SK-N-SH (cell line): ENCODE measurements around the gene TOX2. TPM values are rescaled to one million over a fixed set of nuclear protein-coding genes. Genes with fewer than 3 reads are reported as not detected.

Experiments used
- CTCF ChIA-PET: fragments of 300-600, 350-600 bp; formaldehyde crosslinking; extraction: SDS; loops from one replicate; lab custom pipeline; 2021; lab: Yijun Ruan, JAX
- POLR2A ChIA-PET: fragments of 350-600 bp; sonication (Branson Sonifier 250); formaldehyde crosslinking; extraction: SDS; loops from one replicate; lab custom pipeline; 2020; ENCODE audit warnings: antibody characterized with exemption, inconsistent platforms; lab: Yijun Ruan, JAX
- DNase-seq: peaks from one replicate; pipeline ENCODE4 v3.0.0; 2012
- H2AFZ ChIP-seq: fragments of 200-600 bp; sonication (generic); 2 replicates; pipeline ENCODE4 v1.8.1; 2016; ENCODE audit warnings: antibody characterized with exemption, mild to moderate bottlenecking, low read depth
- H3F3A ChIP-seq: fragments of 200-600 bp; sonication (generic); replicated peaks from 2 replicates; pipeline ENCODE3; 2016; ENCODE audit warnings: antibody characterized with exemption, mild to moderate bottlenecking; ENCODE audit not compliant: insufficient read depth
- H3K27ac ChIP-seq, 2 experiments: fragments of 200-500 bp in 1 of 2; fragments of 200-600 bp in 1 of 2; sonication (Bioruptor generic) in 1 of 2; sonication (generic), shearing (Covaris generic) in 1 of 2; 2 replicates each; pipeline versions ENCODE4 v1.5.1 to v1.6.1; 2014 to 2016; ENCODE audit warnings: low read depth in 2 of 2, inconsistent platforms in 1 of 2, low read length in 1 of 2, mild to moderate bottlenecking in 1 of 2, mixed read lengths in 1 of 2
- H3K27me3 ChIP-seq: fragments of 200-600 bp; sonication (generic), shearing (Covaris generic); 2 replicates; pipeline ENCODE4 v1.6.1; 2016; ENCODE audit warnings: mixed run types; ENCODE audit not compliant: insufficient read depth
- H3K36me3 ChIP-seq, 2 experiments: fragments of 200-500 bp in 1 of 2; fragments of 200-600 bp in 1 of 2; sonication (Bioruptor generic) in 1 of 2; sonication (generic) in 1 of 2; replicated peaks in 1 of 2; 2 replicates each; pipeline versions ENCODE3 to v1.5.1; 2014 to 2016; ENCODE audit warnings: low read length in 1 of 2, mild to moderate bottlenecking in 1 of 2; ENCODE audit not compliant: insufficient read depth in 2 of 2, control insufficient read depth in 1 of 2
- H3K4me1 ChIP-seq, 2 experiments: fragments of 200-500 bp in 1 of 2; fragments of 200-600 bp in 1 of 2; sonication (Bioruptor generic) in 1 of 2; sonication (generic), shearing (Covaris generic) in 1 of 2; 2 replicates each; pipeline versions ENCODE4 v1.5.1 to v1.6.1; 2014 to 2016; ENCODE audit warnings: low read depth in 1 of 2, low read length in 1 of 2, mixed run types in 1 of 2; ENCODE audit not compliant: insufficient read depth in 2 of 2, control insufficient read depth in 1 of 2
- H3K4me2 ChIP-seq: fragments of 200-600 bp; sonication (generic), shearing (Covaris generic); 2 replicates; pipeline ENCODE4 v1.6.1; 2017; ENCODE audit warnings: mixed run types
- H3K4me3 ChIP-seq, 2 experiments: fragments of 200-500 bp in 1 of 2; fragments of 200-600 bp in 1 of 2; sonication (Bioruptor generic) in 1 of 2; sonication (generic), shearing (Covaris generic) in 1 of 2; 2 replicates each; pipeline versions ENCODE4 v1.5.1 to v1.8.1; 2014 to 2016; ENCODE audit warnings: low read depth in 2 of 2, inconsistent platforms in 1 of 2, low read length in 1 of 2, mild to moderate bottlenecking in 1 of 2, mixed read lengths in 1 of 2, moderate library complexity in 1 of 2
- H3K79me2 ChIP-seq: fragments of 200-600 bp; sonication (generic); 2 replicates; pipeline ENCODE4 v1.8.1; 2017; ENCODE audit warnings: mild to moderate bottlenecking; ENCODE audit not compliant: insufficient read depth
- H3K9ac ChIP-seq: fragments of 200-600 bp; sonication (generic); 2 replicates; pipeline ENCODE4 v1.6.1; 2017; ENCODE audit warnings: mixed run types
- H3K9me2 ChIP-seq: fragments of 200-600 bp; sonication (generic); 2 replicates; pipeline ENCODE4 v1.6.1; 2017; ENCODE audit warnings: mixed run types
- H3K9me3 ChIP-seq: fragments of 200-600 bp; sonication (generic); 2 replicates; pipeline ENCODE4 v1.6.1; 2017; ENCODE audit warnings: mixed run types, mild to moderate bottlenecking, moderate library complexity
- H4K20me1 ChIP-seq: fragments of 200-600 bp; sonication (generic); 2 replicates; pipeline ENCODE4 v1.6.1; 2017; ENCODE audit warnings: mild to moderate bottlenecking, mixed run types; ENCODE audit not compliant: insufficient read depth
- CHD2 ChIP-seq: fragments of 150-350 bp; IDR thresholded peaks from 2 replicates; pipeline ENCODE4 v1.6.1; 2018; ENCODE audit warnings: low read length; ENCODE audit not compliant: partially characterized antibody
- CTCF ChIP-seq: fragments of 200-600 bp; sonication (generic); IDR thresholded peaks from 2 replicates; pipeline ENCODE4 v1.6.1; 2017; ENCODE audit warnings: antibody characterized with exemption, mild to moderate bottlenecking, moderate library complexity
- ELF1 ChIP-seq: IDR thresholded peaks from 2 replicates; pipeline ENCODE4 v1.4.0; 2012
- EZH2phosphoT487 ChIP-seq: fragments of 200-600 bp; sonication (generic); IDR thresholded peaks from 2 replicates; pipeline ENCODE4 v1.6.1; 2017; ENCODE audit warnings: low read depth, mixed run types, mild to moderate bottlenecking, antibody characterized with exemption, moderate library complexity, borderline replicate concordance
- FOSL2 ChIP-seq: IDR thresholded peaks from 2 replicates; pipeline ENCODE4 v1.4.0; 2012; ENCODE audit warnings: low read depth, mild to moderate bottlenecking, moderate library complexity, borderline replicate concordance
- GATA2 ChIP-seq: sonication (generic); formaldehyde crosslinking; IDR thresholded peaks from 2 replicates; pipeline ENCODE4 v1.5.0; 2020; ENCODE audit warnings: mild to moderate bottlenecking, missing genetic modification reagents
- JUND ChIP-seq: IDR thresholded peaks from 2 replicates; pipeline ENCODE4 v1.4.0; 2012
- MEF2A ChIP-seq: IDR thresholded peaks from 2 replicates; pipeline ENCODE4 v1.4.0; 2012; ENCODE audit warnings: low read depth, borderline replicate concordance
- MXI1 ChIP-seq: IDR thresholded peaks from 2 replicates; pipeline ENCODE4 v1.6.1; 2012; ENCODE audit warnings: mild to moderate bottlenecking, low read depth, low read length, improper control_type of control experiment
- RAD21 ChIP-seq: IDR thresholded peaks from 2 replicates; pipeline ENCODE4 v1.6.1; 2012; ENCODE audit warnings: mild to moderate bottlenecking, low read length
- RCOR1 ChIP-seq: fragments of 150-350 bp; IDR thresholded peaks from 2 replicates; pipeline ENCODE4 v1.6.1; 2017; ENCODE audit warnings: antibody characterized with exemption, low read length
- REST ChIP-seq: IDR thresholded peaks from 2 replicates; pipeline ENCODE4 v1.6.1; 2012; ENCODE audit warnings: mild to moderate bottlenecking, low read depth, low read length, moderate library complexity
- RFX5 ChIP-seq: IDR thresholded peaks from 2 replicates; pipeline ENCODE4 v1.6.1; 2012; ENCODE audit warnings: mild to moderate bottlenecking, improper control_type of control experiment, low read length
- RXRA ChIP-seq: IDR thresholded peaks from 2 replicates; pipeline ENCODE4 v1.4.0; 2012; ENCODE audit warnings: low read depth, mild to moderate bottlenecking, borderline replicate concordance
- SIN3A ChIP-seq: IDR thresholded peaks from 2 replicates; pipeline ENCODE4 v1.6.1; 2012; ENCODE audit warnings: low read depth, mild to moderate bottlenecking, low read length, moderate library complexity, borderline replicate concordance
- TCF12 ChIP-seq: IDR thresholded peaks from 2 replicates; pipeline ENCODE4 v1.4.0; 2012
- USF1 ChIP-seq: IDR thresholded peaks from 2 replicates; pipeline ENCODE4 v1.4.0; 2012; ENCODE audit warnings: low read depth, borderline replicate concordance
- YY1 ChIP-seq: IDR thresholded peaks from 2 replicates; pipeline ENCODE4 v1.4.0; 2012; ENCODE audit warnings: low read depth, mild to moderate bottlenecking
- WGBS: methylation state at CpG from one replicate; pipeline ENCODE4 v1.1.6; 2017; ENCODE audit warnings: low lambda C conversion rate; 5-methylcytosine and 5-hydroxymethylcytosine counted together
- polyA plus RNA-seq, 3 experiments: library from polyadenylated mRNA; depleted of rRNA; stranded (reverse); fragments of >200 nt; gene quantifications; 2 replicates each; pipeline ENCODE4 v1.2.3, GENCODE V29; 2012

TOX2 gene
- polyA plus RNA-seq, 1 of the 3 experiments (the other 2 are of a cell fraction) = 15.4 TPM

- Histone ChIP-seq H3K27ac (no peak overlapping the region), H3K27me3 (no peaks in the 10 kb centered on the region), H3K9me3 (no peaks in the 10 kb centered on the region), H3F3A (no peaks in the 10 kb centered on the region), H3K36me3 (no peaks in the 10 kb centered on the region), H2AFZ (no peak overlapping the region), H3K4me1 (peaks cover 7 to 16% of the 10 kb centered on the region in 2 experiments; a peak in 3 of 4 replicates), H3K9me2 (no peaks in the 10 kb centered on the region), H3K4me3 (no peak overlapping the region), H3K4me2 (no peak overlapping the region), H3K9ac (no peak overlapping the region), H3K79me2 (no peaks in the 10 kb centered on the region), H4K20me1 (no peaks in the 10 kb centered on the region)
- WGBS = 75% methylated on average over 2 of the region's 4 CpGs
- POLR2A ChIA-PET = no interaction called here
- no peak for DNase-seq
- CTCF ChIA-PET = interaction anchor here (0.7 to 7.6 kb wide), 16 partner anchors 11 to 543 kb away, joined by 3 to 134 read pairs (median 5); no protein-coding TSS in a partner anchor
- TF ChIP-seq ELF1 (no peak), GATA2 (CRISPR knock-in tag) (no peak), JUND (no peak), YY1 (no peak), RFX5 (no peak), TCF12 (no peak), RAD21 (no peak), USF1 (no peak), MEF2A (no peak), RCOR1 (no peak), REST (no peak), RXRA (no peak), EZH2phosphoT487 (no peak), SIN3A (no peak), CHD2 (no peak), CTCF (no peak), MXI1 (no peak), FOSL2 (no peak)
Measured at GRCh38 chr20:44081476-44081875, 166.8 kb downstream of the TOX2 start.
